T-helper 2 cell treated with Interferon-gamma antibody and Interleukin-4, amounts not matched to agents 100 ng/mL and 5 ng/mL, for 36 hours (primary cell): Measurements from ENCODE around the gene KXD1. TPM values are rescaled to one million over a fixed set of nuclear protein-coding genes. Genes with fewer than 3 reads are reported as not detected.
"Not testable (repeated sequence)": the region's sequence is repeated elsewhere in the genome, so short reads cannot be mapped to it uniquely, and the experiment has no call there.

ENCODE experiments used
- intact Hi-C: fragments of 100-400 bp; cut with micrococcal nuclease; formaldehyde crosslinking; loops from one replicate; pipeline ENCODE4 v1.15.1; 2023
- total RNA-seq: library from RNA; stranded (reverse); gene quantifications from 2 replicates; pipeline ENCODE4 v1.2.3, GENCODE V29; 2022

The KXD1 gene
- total RNA-seq, 1 donor from 2014 or later = 102 TPM

- intact Hi-C loops = no loop called here
Observed at GRCh38 chr19:18597809-18598660, 40.4 kb downstream of the KXD1 start.

- intact Hi-C loops = no loop called here
Observed at GRCh38 chr19:18599485-18599884, 41.8 kb downstream of the KXD1 start.

DNA sequence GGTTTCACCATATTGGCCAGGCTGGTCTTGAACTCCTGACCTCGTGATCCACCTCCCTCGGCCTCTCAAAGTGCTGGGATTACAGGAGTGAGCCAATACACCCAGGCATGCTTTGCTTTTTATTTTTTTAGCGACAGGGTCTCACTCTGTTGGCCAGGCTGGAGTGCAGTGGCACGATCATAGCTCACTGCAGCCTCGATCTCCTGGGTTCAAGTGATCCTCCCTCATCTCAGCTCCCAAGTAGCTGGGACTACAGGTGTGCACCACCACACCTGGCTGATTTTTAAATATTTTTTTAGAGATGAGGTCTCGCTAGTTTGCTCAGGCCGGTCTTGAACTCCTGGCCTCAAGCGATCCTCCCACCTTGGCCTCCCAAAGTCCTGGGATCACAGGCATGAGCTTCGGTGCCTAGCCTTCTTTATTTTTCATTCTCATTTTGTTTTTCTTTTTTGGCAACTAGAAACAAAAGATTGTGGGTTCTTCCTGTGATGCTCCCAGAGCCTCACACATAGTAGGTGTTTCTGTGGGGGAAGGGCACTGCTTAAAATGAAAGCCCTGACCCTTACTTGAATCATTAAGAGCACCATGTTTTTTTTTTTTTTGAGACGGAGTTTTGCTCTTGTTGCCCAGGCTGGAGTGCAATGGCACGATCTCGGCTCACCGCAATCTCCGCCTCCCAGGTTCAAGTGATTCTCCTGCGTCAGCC is 43.2 kb downstream of the KXD1 start:
- intact Hi-C loops = not testable (repeated sequence)

DNA sequence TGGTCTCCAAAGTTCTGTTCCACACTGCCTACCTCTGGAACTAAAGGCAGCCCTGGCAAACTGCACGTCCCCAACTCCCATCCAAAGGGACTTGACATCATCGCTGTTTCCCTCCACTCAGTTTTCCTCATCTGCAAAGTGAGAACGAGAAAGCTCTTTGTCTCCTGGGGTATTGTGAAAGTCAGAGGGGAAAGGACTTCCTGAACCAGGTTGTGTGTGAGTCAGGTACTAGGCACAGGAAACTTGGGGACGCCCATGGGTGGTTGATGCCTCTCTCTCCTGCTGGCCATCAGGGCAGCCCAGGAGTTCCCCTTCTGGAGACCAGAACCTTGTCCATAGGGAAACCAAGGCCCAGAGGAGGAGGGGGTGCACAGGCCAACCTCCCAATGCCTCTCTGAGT is 44.2 kb downstream of the KXD1 start:
- intact Hi-C loops = no loop called here

DNA sequence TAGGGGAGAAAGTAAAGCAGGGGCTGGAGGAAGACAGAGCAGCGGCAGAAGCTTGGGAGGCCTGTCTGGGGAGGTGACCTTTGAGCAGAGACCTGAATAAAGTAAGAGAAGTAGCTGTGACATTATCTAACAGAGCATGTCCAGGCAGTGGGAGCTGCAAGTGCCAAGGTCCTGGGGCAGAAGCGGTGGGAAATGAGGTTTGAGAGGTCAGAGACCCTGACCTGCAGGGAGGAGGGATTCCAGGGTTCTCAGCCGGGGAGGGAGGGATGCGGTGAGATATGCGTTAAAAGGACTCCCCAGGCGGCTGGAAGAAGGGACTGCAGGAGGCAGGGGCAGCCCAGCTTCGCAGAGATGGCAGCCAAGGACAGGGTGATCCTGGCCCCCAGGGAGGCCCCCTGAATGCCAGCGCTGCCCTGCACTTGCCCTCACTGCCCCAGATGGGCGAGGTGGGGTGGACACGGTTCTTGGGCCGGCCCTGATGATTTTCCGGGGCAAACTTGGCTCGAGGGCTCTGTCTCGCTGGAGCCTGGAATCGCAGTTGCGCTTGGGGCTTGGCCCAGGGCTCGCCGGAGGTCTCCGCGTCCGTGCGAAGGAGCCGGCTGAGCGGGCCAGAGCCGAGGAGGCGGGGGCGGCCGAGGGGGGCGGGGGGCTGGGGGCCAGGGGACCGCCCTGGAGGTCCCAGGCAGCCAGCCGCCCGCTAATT is 45.7 kb downstream of the KXD1 start:
- intact Hi-C loops = no loop called here

DNA sequence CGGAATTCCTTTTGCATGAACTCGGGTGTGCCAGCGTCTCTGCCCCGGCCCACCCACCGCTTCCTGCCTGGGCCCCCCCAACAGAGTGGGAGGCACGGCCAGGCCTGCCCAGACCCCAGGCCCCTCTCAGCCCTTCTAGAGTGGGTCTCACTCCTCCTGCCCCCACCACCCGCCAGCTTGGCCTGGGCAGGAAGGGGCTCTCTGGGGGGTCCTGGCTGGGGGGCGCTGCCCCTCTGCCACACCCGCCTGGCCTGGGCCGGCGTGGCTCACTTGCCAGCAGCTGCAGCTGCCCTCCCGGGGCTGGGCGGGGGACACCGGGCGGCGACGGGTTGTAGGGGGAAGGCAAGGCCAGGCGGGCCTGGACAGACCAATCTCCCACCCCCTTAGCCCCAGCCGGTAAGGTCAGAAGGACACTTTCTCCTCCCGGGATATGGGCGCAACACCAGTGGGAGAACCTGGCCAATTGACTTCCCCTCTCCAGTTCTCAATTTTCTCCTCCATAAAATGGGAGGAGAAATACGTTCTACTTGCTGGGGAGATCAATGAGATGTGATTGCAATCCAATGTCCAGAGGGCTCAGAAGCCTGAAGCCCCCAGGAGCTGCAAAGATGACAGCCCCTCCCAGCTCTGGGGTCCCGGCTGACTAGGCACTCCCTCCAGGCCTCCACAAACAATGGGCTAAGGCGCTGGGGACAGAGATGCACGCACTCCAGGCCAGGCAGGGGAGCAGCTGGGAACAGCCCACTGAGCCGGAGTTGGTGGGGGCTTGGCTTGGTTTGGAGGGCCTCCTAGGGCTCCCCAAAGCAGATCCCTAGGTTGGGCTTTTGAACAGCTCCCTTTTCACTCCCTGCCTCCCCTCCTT is 46.5 kb downstream of the KXD1 start:
- intact Hi-C loops = no loop called here

- intact Hi-C loops = no loop called here
Observed at GRCh38 chr19:18604820-18605159, 47.1 kb downstream of the KXD1 start.

- intact Hi-C loops = no loop called here
Observed at GRCh38 chr19:18605196-18605545, 47.5 kb downstream of the KXD1 start.

- intact Hi-C loops = no loop called here
Observed at GRCh38 chr19:18605546-18606280, 48.0 kb downstream of the KXD1 start.

GRCh38 chr19:18606281-18607225 is 48.9 kb downstream of the KXD1 start, which contains the start of gene CRLF1:
Gene CRLF1 (minus strand): TSS chr19:18606799. CDS start chr19:18606656, 143 bp downstream.
- intact Hi-C loops = no loop called here

GRCh38 chr19:18607226-18608101 is 49.8 kb downstream of the KXD1 start:
- intact Hi-C loops = no loop called here

DNA sequence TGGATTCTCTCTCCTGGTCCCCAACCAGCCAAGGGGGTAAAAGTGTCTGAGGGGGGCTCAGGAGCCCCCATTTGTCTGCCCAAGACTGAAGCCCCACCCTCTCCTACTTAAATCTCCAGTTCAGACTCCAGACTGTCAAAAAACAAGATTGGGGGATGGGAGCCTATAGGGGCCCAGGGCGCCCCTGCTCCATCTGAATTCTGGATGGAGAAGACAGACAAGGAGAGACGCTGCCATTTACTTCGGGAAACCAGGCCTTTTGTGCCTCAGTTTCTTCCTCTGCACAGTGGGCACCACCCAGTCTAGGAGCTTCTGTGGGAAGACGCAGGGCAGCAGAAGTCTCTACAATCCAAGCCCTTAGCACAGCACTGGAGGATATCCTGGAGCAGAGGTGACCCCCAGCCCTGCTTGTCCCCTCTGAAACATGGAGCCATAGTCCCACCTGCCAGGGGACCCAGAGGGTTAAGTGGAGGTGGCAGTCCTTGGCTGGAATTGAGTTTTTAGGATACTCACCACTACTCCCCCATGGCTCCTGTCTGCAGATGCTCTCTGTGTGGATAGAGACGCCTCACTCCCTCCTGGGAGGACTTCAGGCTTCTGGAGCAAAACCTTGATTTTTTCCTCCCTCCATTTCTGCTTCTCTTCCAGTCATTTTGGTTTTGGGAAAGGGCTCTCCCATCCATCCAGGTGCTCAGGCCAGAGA is 50.6 kb downstream of the KXD1 start:
- intact Hi-C loops = no loop called here

GRCh38 chr19:18608805-18609716 is 51.4 kb downstream of the KXD1 start:
- intact Hi-C loops = no loop called here

GRCh38 chr19:18609717-18610051 is 52.0 kb downstream of the KXD1 start:
- intact Hi-C loops = loop anchor here (5.0 kb wide), 1 partner anchor 178 kb away; no protein-coding TSS in a partner anchor

DNA sequence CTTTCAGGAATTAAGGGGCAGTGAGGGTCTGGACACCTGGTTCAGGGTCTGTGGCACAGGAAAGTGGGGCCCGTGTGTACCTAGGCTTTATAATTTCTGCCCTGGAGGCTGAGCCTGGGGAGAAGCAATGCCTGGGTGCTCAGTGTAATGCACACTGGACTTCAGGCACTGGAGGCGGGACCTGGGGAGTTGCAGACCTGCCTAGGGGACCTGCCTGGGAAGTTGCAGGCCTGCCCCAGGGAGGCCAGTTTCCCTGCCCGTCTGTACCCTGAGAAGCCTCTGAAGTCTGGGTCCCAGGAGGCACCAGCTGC is 52.5 kb downstream of the KXD1 start:
- intact Hi-C loops = loop anchor here (5.0 kb wide), 1 partner anchor 177 kb away; no protein-coding TSS in a partner anchor

- intact Hi-C loops = loop anchor here (5.0 kb wide), 1 partner anchor 177 kb away; no protein-coding TSS in a partner anchor
Observed at GRCh38 chr19:18610556-18611326, 53.1 kb downstream of the KXD1 start.
